Common myeloid progenitor, CD34-positive (primary cell): ENCODE measurements around the gene TGIF1.

ENCODE experiments used
- CTCF ChIA-PET: fragments of 350-600 bp; sonication (Branson Sonifier 250); formaldehyde crosslinking; loops from one replicate; lab custom pipeline; 2021; ENCODE audit warnings: antibody characterized with exemption; lab: Charles Lee
- POLR2A ChIA-PET: fragments of 350-600 bp; sonication (Branson Sonifier 250); formaldehyde crosslinking; loops from one replicate; lab custom pipeline; 2021; ENCODE audit warnings: antibody characterized with exemption; lab: Charles Lee
- DNase-seq, 3 donors: peaks; one replicate each; pipeline versions ENCODE4 v3.0.0 to v3.0.0-alpha.2; 2013
- H3K27ac ChIP-seq, 2 experiments: 1 replicate in 1 of 2; 2 replicates in 1 of 2; pipeline ENCODE4 v1.7.0; 2013; ENCODE audit warnings: inconsistent platforms in 2 of 2, low read length in 2 of 2, mild to moderate bottlenecking in 2 of 2, low read depth in 1 of 2, moderate library complexity in 1 of 2; ENCODE audit not compliant: severe bottlenecking in 2 of 2, insufficient read depth in 1 of 2, poor library complexity in 1 of 2
- H3K27me3 ChIP-seq, 5 experiments: replicated peaks in 2 of 5; 1 replicate in 3 of 5; 2 replicates in 2 of 5; pipeline versions ENCODE4 v1.6.1 to v1.7.0; 2013; ENCODE audit warnings: low read length in 4 of 5, mild to moderate bottlenecking in 2 of 5, moderate library complexity in 2 of 5, inconsistent platforms in 1 of 5; ENCODE audit not compliant: insufficient read depth in 5 of 5, control insufficient read depth in 4 of 5
- H3K36me3 ChIP-seq, 4 experiments: 1 replicate in 2 of 4; 2 replicates in 2 of 4; pipeline versions ENCODE4 v1.6.1 to v1.7.0; 2013; ENCODE audit warnings: low read length in 3 of 4, control low read depth in 1 of 4, mild to moderate bottlenecking in 1 of 4; ENCODE audit not compliant: control insufficient read depth in 4 of 4, insufficient read depth in 4 of 4
- H3K4me1 ChIP-seq, 4 experiments: 1 replicate in 3 of 4; 2 replicates in 1 of 4; pipeline versions ENCODE4 v1.6.1 to v1.7.1; 2013; ENCODE audit warnings: low read length in 3 of 4, mild to moderate bottlenecking in 3 of 4, control low read depth in 1 of 4, inconsistent platforms in 1 of 4, moderate library complexity in 1 of 4; ENCODE audit not compliant: control insufficient read depth in 4 of 4, insufficient read depth in 4 of 4; ENCODE audit errors: control extremely low read depth in 1 of 4
- H3K4me3 ChIP-seq, 7 experiments: 1 replicate in 4 of 7; 2 replicates in 3 of 7; pipeline versions ENCODE4 v1.5.1 to v1.7.0; 2013; ENCODE audit warnings: mild to moderate bottlenecking in 7 of 7, low read length in 6 of 7, moderate library complexity in 6 of 7, inconsistent platforms in 2 of 7, low read depth in 2 of 7, control low read depth in 1 of 7; ENCODE audit not compliant: insufficient read depth in 4 of 7, control insufficient read depth in 1 of 7; ENCODE audit errors: extremely low read depth in 1 of 7
- H3K9me3 ChIP-seq, 5 experiments: 1 replicate in 4 of 5; 2 replicates in 1 of 5; pipeline versions ENCODE4 v1.6.1 to v1.7.1; 2013; ENCODE audit warnings: low read length in 4 of 5, mild to moderate bottlenecking in 2 of 5, inconsistent platforms in 1 of 5, low read depth in 1 of 5, moderate library complexity in 1 of 5; ENCODE audit not compliant: control insufficient read depth in 4 of 5, insufficient read depth in 2 of 5; ENCODE audit errors: control extremely low read depth in 1 of 5
- WGBS: methylation state at CpG from one replicate; pipeline ENCODE4 v1.1.5; 2013; ENCODE audit not compliant: insufficient coverage; 5-methylcytosine and 5-hydroxymethylcytosine counted together

The TGIF1 gene

DNA sequence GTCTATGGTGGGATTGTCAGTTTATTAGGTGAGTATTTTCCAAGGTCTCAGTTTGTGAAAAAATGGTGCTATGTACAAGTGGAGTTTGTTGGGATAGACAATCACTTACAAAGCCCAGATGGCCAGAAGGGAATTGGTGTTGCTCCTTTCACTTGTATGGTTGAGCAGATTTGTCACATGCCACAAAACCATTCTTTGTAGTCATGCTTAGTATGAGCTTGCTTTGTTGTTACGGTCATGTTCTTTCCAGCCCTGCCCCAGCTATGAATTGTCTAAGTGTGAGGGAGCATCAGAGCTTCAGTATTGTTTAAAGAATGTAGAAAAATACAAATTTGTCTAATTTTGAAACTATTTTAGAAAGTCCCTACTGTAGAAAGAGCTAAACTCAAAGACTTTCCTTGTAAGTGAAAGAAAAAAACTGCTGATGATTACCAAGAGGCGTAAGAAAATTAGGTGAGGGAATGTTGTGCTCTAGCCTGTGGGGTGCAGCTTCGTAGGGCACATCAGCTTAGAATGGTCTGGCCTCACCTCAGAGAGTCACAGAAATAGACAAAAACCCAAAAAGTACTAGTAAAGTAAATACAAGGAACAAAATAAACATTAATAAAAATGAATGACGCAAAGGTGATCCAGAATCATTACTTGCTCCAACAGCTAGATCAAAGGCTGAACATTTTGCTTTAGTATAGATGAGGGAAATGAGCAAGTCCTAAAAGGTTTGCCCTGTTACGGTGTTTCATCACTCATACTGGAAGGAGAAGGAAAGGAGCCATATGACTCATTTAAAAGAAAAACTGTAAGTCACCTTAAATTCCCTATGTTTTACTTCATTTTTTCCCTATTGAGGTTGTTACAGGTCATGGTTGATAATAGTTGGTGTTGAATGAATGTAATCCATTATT lies 9.2 kb downstream of the TGIF1 start:
- ChIA-PET CTCF (interaction anchor here (0.6 to 3.5 kb wide), 7 partner anchors 10 to 134 kb away, joined by 3 to 15 read pairs (median 3); no protein-coding TSS in a partner anchor), POLR2A (interaction anchor here (1.2 kb wide), 1 partner anchor 19 kb away, joined by 3 read pairs; no protein-coding TSS in a partner anchor)
- 92% methylated on average over 2 of the region's 5 CpGs for WGBS
- Histone ChIP-seq H3K36me3 (peaks cover 16 to 53% (median 42%) of the 10 kb centered on the region in 4 experiments), H3K9me3 (peaks cover 0 to 20% (median 2%) of the 10 kb centered on the region in 5 experiments), H3K27me3 (no peaks in the 10 kb centered on the region), H3K4me1 (peaks cover 0 to 11% (median 6%) of the 10 kb centered on the region in 4 experiments), H3K4me3 (no peak overlapping the region), H3K27ac (no peak overlapping the region)
- DNase-seq, result no peak

DNA sequence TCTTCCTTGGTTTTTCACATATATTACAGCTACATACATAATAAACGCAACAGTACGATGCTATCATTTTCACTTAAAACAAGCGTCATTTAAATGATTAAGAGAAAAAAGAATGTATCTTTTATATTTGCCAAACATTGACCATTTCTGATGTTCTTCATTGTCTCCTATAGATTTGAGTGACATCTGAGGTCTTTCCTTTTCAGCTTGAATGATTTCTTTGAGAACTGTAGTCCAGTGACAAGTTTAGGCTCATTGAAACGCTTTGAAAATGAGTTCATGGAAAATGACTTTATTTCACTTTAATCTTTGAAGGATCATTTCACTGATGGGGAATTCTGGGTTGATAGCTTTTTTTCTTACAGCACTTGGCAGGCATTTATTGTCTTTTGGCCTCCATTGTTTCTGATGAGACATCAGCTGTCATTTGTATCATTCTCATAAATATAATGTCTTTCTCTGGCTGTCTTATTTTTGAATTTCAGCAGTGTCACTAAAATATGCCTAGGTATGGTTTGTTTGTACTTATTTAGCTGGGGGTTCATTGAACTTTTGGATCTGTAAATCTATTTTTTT lies 10.9 kb downstream of the TGIF1 start:
- Histone ChIP-seq H3K9me3 (peaks cover 0 to 20% (median 2%) of the 10 kb centered on the region in 5 experiments), H3K27ac (no peak overlapping the region), H3K4me3 (no peak overlapping the region), H3K36me3 (peaks cover 16 to 53% (median 39%) of the 10 kb centered on the region in 4 experiments), H3K27me3 (no peaks in the 10 kb centered on the region), H3K4me1 (peaks cover 0 to 2% (median under 1%) of the 10 kb centered on the region in 4 experiments)
- POLR2A ChIA-PET, result interaction anchor here (0.6 kb wide), 1 partner anchor 320 kb away, joined by 3 read pairs; no protein-coding TSS in a partner anchor
- CTCF ChIA-PET, result interaction anchor here (0.8 to 3.5 kb wide), 8 partner anchors 8 to 143 kb away, joined by 3 to 15 read pairs (median 4); no protein-coding TSS in a partner anchor
- 100% methylated on average over 1 of the region's 4 CpGs for WGBS
- no peak for DNase-seq

DNA sequence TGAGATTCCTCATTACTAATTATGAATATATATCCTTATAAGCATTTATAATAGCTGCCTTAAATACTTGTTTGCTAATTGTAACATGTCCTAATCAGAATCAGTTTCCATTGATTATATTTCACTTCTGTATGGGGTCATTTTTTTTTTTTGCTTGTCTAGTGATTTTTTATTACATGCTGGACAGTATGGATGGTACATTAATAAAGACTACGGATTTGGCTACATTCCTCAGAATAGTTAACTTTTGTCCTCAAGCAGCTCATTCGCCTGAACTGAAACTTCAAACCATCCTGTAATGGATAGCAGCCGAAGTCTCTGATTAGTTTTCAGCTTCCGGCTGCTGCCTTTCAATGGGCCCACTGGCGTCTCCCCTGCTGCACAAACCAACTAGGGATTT lies 11.7 kb downstream of the TGIF1 start:
- Histone ChIP-seq H3K4me3 (no peak overlapping the region), H3K36me3 (peaks cover 14 to 45% (median 33%) of the 10 kb centered on the region in 4 experiments), H3K27ac (no peak overlapping the region), H3K27me3 (no peaks in the 10 kb centered on the region), H3K9me3 (peaks cover 0 to 20% (median 2%) of the 10 kb centered on the region in 5 experiments), H3K4me1 (peaks cover 0 to 10% (median 6%) of the 10 kb centered on the region in 4 experiments)
- ChIA-PET POLR2A (no interaction called here), CTCF (interaction anchor here (0.7 to 1.5 kb wide), 3 partner anchors 9 to 37 kb away, joined by 3 to 4 read pairs (median 4); no protein-coding TSS in a partner anchor)
- WGBS, result 98% methylated on average over 5 of the region's 5 CpGs
- DNase-seq, result no peak

DNA sequence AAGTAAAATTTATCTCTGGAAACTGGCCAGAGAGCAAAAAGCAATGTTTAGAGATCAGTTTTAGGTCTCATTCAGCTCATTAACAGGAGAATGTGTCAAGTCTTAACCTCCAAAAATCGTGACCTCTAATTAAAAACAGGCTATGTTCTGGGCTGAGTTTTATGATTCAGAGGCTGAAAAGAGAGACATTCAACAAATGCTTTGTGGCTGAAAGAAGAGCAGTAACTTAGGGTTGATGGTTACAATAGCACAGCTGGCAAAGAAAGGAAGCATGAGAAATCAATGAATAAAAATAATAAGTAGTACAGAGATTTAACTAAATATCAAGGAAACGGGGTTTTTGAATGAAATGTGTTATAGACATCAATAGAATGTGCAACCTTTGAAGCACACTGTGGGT lies 13.1 kb downstream of the TGIF1 start:
- no peaks in the 10 kb centered on the region for H3K27me3 ChIP-seq
- H3K27ac ChIP-seq, result no peak overlapping the region
- peaks cover 0 to 15% (median 11%) of the 10 kb centered on the region in 4 experiments for H3K4me1 ChIP-seq
- peaks cover 9 to 31% (median 23%) of the 10 kb centered on the region in 4 experiments for H3K36me3 ChIP-seq
- POLR2A ChIA-PET, result no interaction called here
- peaks cover 0 to 20% (median 2%) of the 10 kb centered on the region in 5 experiments for H3K9me3 ChIP-seq
- H3K4me3 ChIP-seq, result no peak overlapping the region
- DNase-seq, result no peak
- CTCF ChIA-PET, result interaction anchor here (1.4 kb wide), 1 partner anchor 9 kb away, joined by 3 read pairs; no protein-coding TSS in a partner anchor
- WGBS, result 100% methylated on average over 1 of the region's 2 CpGs

DNA sequence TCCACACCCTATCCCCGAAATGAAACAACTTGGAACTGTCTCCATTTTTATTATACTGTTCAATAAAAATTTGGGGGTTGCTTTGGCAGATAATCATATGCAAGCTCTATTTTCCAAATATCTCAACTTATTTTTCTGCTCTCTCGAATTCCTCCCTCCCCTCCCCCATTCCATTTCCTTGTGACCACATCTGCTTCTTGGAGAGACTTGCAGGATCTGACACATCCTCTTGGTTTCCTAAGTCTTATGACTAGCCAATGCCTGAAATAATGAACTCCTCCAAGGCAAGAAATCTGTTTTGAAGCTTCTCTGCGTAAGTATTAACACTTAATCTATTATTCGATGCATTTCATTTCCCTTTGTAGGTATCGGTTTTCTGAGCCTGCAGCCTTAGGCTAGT lies 16.1 kb downstream of the TGIF1 start:
- H3K27ac ChIP-seq, result no peak overlapping the region
- CTCF ChIA-PET, result interaction anchor here (0.8 to 2.9 kb wide), 10 partner anchors 9 to 200 kb away, joined by 3 to 12 read pairs (median 6); no protein-coding TSS in a partner anchor
- peaks cover 0 to 6% (median 3%) of the 10 kb centered on the region in 4 experiments for H3K36me3 ChIP-seq
- H3K4me3 ChIP-seq, result no peak overlapping the region
- peaks cover 0 to 20% (median 11%) of the 10 kb centered on the region in 4 experiments for H3K4me1 ChIP-seq
- H3K9me3 ChIP-seq, result peaks cover 0 to 10% (median under 1%) of the 10 kb centered on the region in 5 experiments
- no peaks in the 10 kb centered on the region for H3K27me3 ChIP-seq
- peak in 1 of 3 donors; percentile 20 for DNase-seq
- WGBS, result 13% methylated on average over 1 of the region's 5 CpGs
- POLR2A ChIA-PET, result interaction anchor here (0.5 to 1.1 kb wide), 2 partner anchors 33 to 187 kb away, joined by 3 to 5 read pairs; no protein-coding TSS in a partner anchor

DNA sequence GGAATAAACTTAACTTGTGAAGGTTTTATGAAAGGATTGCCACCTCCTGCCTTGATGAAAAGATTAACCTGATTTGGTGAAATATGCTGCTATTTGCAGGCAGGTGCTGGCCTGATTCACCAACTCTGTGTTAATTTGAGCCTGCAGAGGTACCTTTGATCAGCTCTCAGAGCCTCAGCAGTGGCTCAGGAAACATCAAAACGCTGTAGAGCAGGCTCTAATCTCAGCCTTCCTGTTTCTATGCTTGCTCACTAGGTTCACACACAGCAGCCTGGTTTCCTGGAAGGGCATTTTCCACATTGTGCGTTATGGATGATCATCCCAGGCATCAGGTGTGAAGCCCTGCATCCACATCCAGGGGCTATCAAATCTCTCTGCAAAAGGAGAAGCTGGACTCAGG lies 16.9 kb downstream of the TGIF1 start:
- ChIA-PET POLR2A (interaction anchor here (1.1 kb wide), 1 partner anchor 32 kb away, joined by 5 read pairs; no protein-coding TSS in a partner anchor), CTCF (interaction anchor here (0.6 to 2.9 kb wide), 11 partner anchors 9 to 200 kb away, joined by 3 to 12 read pairs (median 5); no protein-coding TSS in a partner anchor)
- peaks cover 0 to 2% (median 0%) of the 10 kb centered on the region in 5 experiments for H3K9me3 ChIP-seq
- H3K4me1 ChIP-seq, result peaks cover 0 to 20% (median 11%) of the 10 kb centered on the region in 4 experiments
- H3K36me3 ChIP-seq, result peaks cover 0 to under 1% (median 0%) of the 10 kb centered on the region in 4 experiments
- H3K27ac ChIP-seq, result no peak overlapping the region
- H3K27me3 ChIP-seq, result no peaks in the 10 kb centered on the region
- peak overlapping the region in 1 of 7 experiments; percentile 10 for H3K4me3 ChIP-seq
- no peak for DNase-seq
- 0% methylated on average over 2 of the region's 2 CpGs for WGBS
